CD4-positive, alpha-beta T cell (primary cell): ENCODE results near the gene TMEM129. TPM values are rescaled to one million over a fixed set of nuclear protein-coding genes. Genes with fewer than 3 reads are reported as not detected.

Experiments
- ATAC-seq: fragments of 200-7000 bp; cut with Tn5 transposase; one replicate; pipeline ENCODE4 v1.10.0; 2022; ENCODE audit warnings: mild to moderate bottlenecking; ENCODE audit not compliant: poor library complexity
- CTCF ChIA-PET: fragments of 350-600 bp; sonication (Branson Sonifier 250); formaldehyde crosslinking; loops from one replicate; lab custom pipeline; 2021; ENCODE audit warnings: antibody characterized with exemption, inconsistent platforms; lab: Charles Lee
- POLR2A ChIA-PET: fragments of 350-600 bp; sonication (Branson Sonifier 250); formaldehyde crosslinking; loops from one replicate; lab custom pipeline; 2021; ENCODE audit warnings: antibody characterized with exemption, inconsistent platforms; lab: Charles Lee
- DNase-seq, 14 experiments: peaks; one replicate each; pipeline ENCODE4 v3.0.0-alpha.2; 2013 to 2020; ENCODE audit warnings: mixed read lengths in 2 of 14
- H3K27ac ChIP-seq, 2 donors: one replicate each; pipeline versions ENCODE4 v1.5.1 to v1.7.0; 2013; ENCODE audit warnings: low read length in 2 of 2, low read depth in 1 of 2, mild to moderate bottlenecking in 1 of 2
- H3K27me3 ChIP-seq, 2 experiments: 1 replicate in 1 of 2; 2 replicates in 1 of 2; pipeline versions ENCODE4 v1.6.1 to v1.7.0; 2013; ENCODE audit warnings: low read length in 2 of 2, control low read depth in 1 of 2, mild to moderate bottlenecking in 1 of 2, moderate library complexity in 1 of 2; ENCODE audit not compliant: insufficient read depth in 2 of 2, control insufficient read depth in 1 of 2
- H3K36me3 ChIP-seq: one replicate; pipeline ENCODE4 v1.6.1; 2013; ENCODE audit warnings: low read length, control low read depth; ENCODE audit not compliant: insufficient read depth
- H3K4me1 ChIP-seq: one replicate; pipeline ENCODE4 v1.6.1; 2013; ENCODE audit warnings: low read length, control low read depth; ENCODE audit not compliant: insufficient read depth
- H3K4me3 ChIP-seq: one replicate; pipeline ENCODE4 v1.5.1; 2013; ENCODE audit warnings: mild to moderate bottlenecking, low read length, moderate library complexity
- H3K9me3 ChIP-seq, 2 experiments: 1 replicate in 1 of 2; 2 replicates in 1 of 2; pipeline versions ENCODE4 v1.6.1 to v1.7.0; 2013; ENCODE audit warnings: low read length in 2 of 2, mild to moderate bottlenecking in 2 of 2, control low read depth in 1 of 2, moderate library complexity in 1 of 2; ENCODE audit not compliant: control insufficient read depth in 1 of 2, insufficient read depth in 1 of 2
- H3K27ac Mint-ChIP-seq: one replicate; pipeline ENCODE4 v1.8.0; 2020; ENCODE audit warnings: mixed read lengths
- H3K27me3 Mint-ChIP-seq: one replicate; pipeline ENCODE4 v1.8.0; 2021; ENCODE audit warnings: mixed read lengths
- H3K36me3 Mint-ChIP-seq: one replicate; pipeline ENCODE4 v1.8.0; 2021; ENCODE audit warnings: low read depth, mixed read lengths
- H3K4me1 Mint-ChIP-seq: one replicate; pipeline ENCODE4 v1.8.0; 2021; ENCODE audit warnings: low read depth, mixed read lengths
- H3K4me3 Mint-ChIP-seq: one replicate; pipeline ENCODE4 v1.8.0; 2020; ENCODE audit warnings: mild to moderate bottlenecking, mixed read lengths
- H3K9me3 Mint-ChIP-seq: one replicate; pipeline ENCODE4 v1.8.0; 2020; ENCODE audit warnings: mixed read lengths
- CTCF ChIP-seq: fragments of 200-600 bp; IDR thresholded peaks from one replicate; pipeline ENCODE4 v1.8.0; 2022; ENCODE audit warnings: antibody characterized with exemption, mild to moderate bottlenecking
- intact Hi-C, 2 experiments: fragments of 100-400 bp; cut with DNase I in 1 of 2; cut with micrococcal nuclease in 1 of 2; formaldehyde crosslinking; loops; one replicate each; pipeline versions ENCODE4 v1.15.1 to v1.9.0; 2023 to 2025; cut with DNase I, micrococcal nuclease
- total RNA-seq, 174 experiments: library from RNA in 2 of 174; stranded (reverse) in 2 of 174; gene quantifications; one replicate each; pipeline ENCODE4 v1.2.3 and lab custom pipeline; 2021 to 2026

Gene TMEM129
- total RNA-seq, 2 experiments from 2014 or later = 17.2 to 17.6 TPM

GRCh38 chr4:1764670-1765069 is 43.5 kb upstream of the TMEM129 start:
- ChIA-PET POLR2A (no interaction called here), CTCF (no interaction called here)
- Mint-ChIP-seq H3K27ac (no peak overlapping the region), H3K36me3 (no peaks in the 10 kb centered on the region), H3K27me3 (peaks cover 31% of the 10 kb centered on the region), H3K4me1 (no peaks in the 10 kb centered on the region), H3K4me3 (no peak overlapping the region), H3K9me3 (no peaks in the 10 kb centered on the region)
- no peak for TF ChIP-seq CTCF
- no peak overlapping the region for H3K27ac ChIP-seq
- H3K36me3 ChIP-seq = no peaks in the 10 kb centered on the region
- H3K4me1 ChIP-seq = peaks cover 3% of the 10 kb centered on the region
- peaks cover 0 to 24% of the 10 kb centered on the region in 2 experiments for H3K9me3 ChIP-seq
- ATAC-seq (no peak), DNase-seq (no peak)
- no peak overlapping the region for H3K4me3 ChIP-seq
- intact Hi-C loops = loop anchor here in 1 of 2 experiments (5.0 kb wide), 1 partner anchor 48 kb away; no protein-coding TSS in a partner anchor
- H3K27me3 ChIP-seq = peaks cover 26 to 38% of the 10 kb centered on the region in 2 experiments

- ATAC-seq (no peak), DNase-seq (no peak)
- POLR2A ChIA-PET = no interaction called here
- no peaks in the 10 kb centered on the region for H3K9me3 Mint-ChIP-seq
- Histone ChIP-seq H3K36me3 (no peaks in the 10 kb centered on the region), H3K27me3 (peaks cover 22 to 31% of the 10 kb centered on the region in 2 experiments), H3K27ac (no peak overlapping the region), H3K4me1 (peaks cover 3% of the 10 kb centered on the region), H3K4me3 (no peak overlapping the region), H3K9me3 (peaks cover 0 to 19% of the 10 kb centered on the region in 2 experiments)
- H3K4me1 Mint-ChIP-seq = no peaks in the 10 kb centered on the region
- no peak for TF ChIP-seq CTCF
- intact Hi-C loops = loop anchor here in 1 of 2 experiments (5.0 kb wide), 1 partner anchor 49 kb away; no protein-coding TSS in a partner anchor
- H3K27ac Mint-ChIP-seq = no peak overlapping the region
- H3K27me3 Mint-ChIP-seq = peaks cover 30% of the 10 kb centered on the region
- CTCF ChIA-PET = no interaction called here
- H3K36me3 Mint-ChIP-seq = no peaks in the 10 kb centered on the region
- no peak overlapping the region for H3K4me3 Mint-ChIP-seq
Measured at GRCh38 chr4:1763550-1764080, 42.5 kb upstream of the TMEM129 start.

GRCh38 chr4:1763070-1763549 is 42.0 kb upstream of the TMEM129 start:
- H3K9me3 Mint-ChIP-seq = no peaks in the 10 kb centered on the region
- H3K4me1 Mint-ChIP-seq = no peaks in the 10 kb centered on the region
- Histone ChIP-seq H3K4me3 (no peak overlapping the region), H3K9me3 (peaks cover 0 to 14% of the 10 kb centered on the region in 2 experiments), H3K27ac (no peak overlapping the region), H3K27me3 (peaks cover 17 to 26% of the 10 kb centered on the region in 2 experiments), H3K36me3 (no peaks in the 10 kb centered on the region), H3K4me1 (peaks cover 3% of the 10 kb centered on the region)
- H3K27me3 Mint-ChIP-seq = peaks cover 25% of the 10 kb centered on the region
- DNase-seq (no peak), ATAC-seq (no peak)
- CTCF ChIA-PET = no interaction called here
- intact Hi-C loops = loop anchor here in 1 of 2 experiments (5.0 kb wide), 1 partner anchor 49 kb away; no protein-coding TSS in a partner anchor
- POLR2A ChIA-PET = no interaction called here
- no peak overlapping the region for H3K4me3 Mint-ChIP-seq
- H3K27ac Mint-ChIP-seq = no peak overlapping the region
- no peaks in the 10 kb centered on the region for H3K36me3 Mint-ChIP-seq
- TF ChIP-seq CTCF = no peak
